Smooth muscle cell (in vitro differentiated cells): ENCODE results near the gene MROH8. TPM values are rescaled to one million over a fixed set of nuclear protein-coding genes. Genes with fewer than 3 reads are reported as not detected.

ENCODE experiments used
- DNase-seq: peaks from one replicate; lab custom pipeline; 2025; ENCODE audit not compliant: unreplicated experiment; lab: John Stamatoyannopoulos, UW
- H2AFZ ChIP-seq: fragments of 200-600 bp; sonication (generic); 2 replicates; pipeline ENCODE4 v1.6.0; 2016; ENCODE audit warnings: antibody characterized with exemption, low read depth, mild to moderate bottlenecking
- H3F3A ChIP-seq: fragments of 200-600 bp; sonication (generic); 2 replicates; pipeline ENCODE4 v1.6.0; 2017; ENCODE audit warnings: antibody characterized with exemption, low read depth
- H3K27ac ChIP-seq: fragments of 200-600 bp; sonication (generic); 2 replicates; pipeline ENCODE4 v1.5.1; 2016; ENCODE audit warnings: low read depth, mild to moderate bottlenecking
- H3K27me3 ChIP-seq: fragments of 200-600 bp; sonication (generic); 2 replicates; pipeline ENCODE4 v1.6.1; 2016; ENCODE audit warnings: low read depth, mild to moderate bottlenecking
- H3K36me3 ChIP-seq: fragments of 200-600 bp; sonication (generic); 2 replicates; pipeline ENCODE4 v1.5.1; 2016; ENCODE audit warnings: low read depth
- H3K4me1 ChIP-seq: fragments of 200-600 bp; sonication (generic); 2 replicates; pipeline ENCODE4 v1.5.1; 2016; ENCODE audit warnings: low read depth
- H3K4me2 ChIP-seq: fragments of 200-600 bp; sonication (generic); 2 replicates; pipeline ENCODE4 v1.6.0; 2016; ENCODE audit warnings: mild to moderate bottlenecking
- H3K4me3 ChIP-seq: fragments of 200-600 bp; sonication (generic); 2 replicates; pipeline ENCODE4 v1.5.1; 2016; ENCODE audit warnings: mild to moderate bottlenecking
- H3K79me2 ChIP-seq: fragments of 200-600 bp; sonication (generic); 2 replicates; pipeline ENCODE4 v1.6.0; 2016; ENCODE audit warnings: low read depth, mild to moderate bottlenecking
- H3K9ac ChIP-seq: fragments of 200-600 bp; sonication (generic); 2 replicates; pipeline ENCODE4 v1.6.0; 2016; ENCODE audit warnings: low read depth
- H3K9me3 ChIP-seq: fragments of 200-600 bp; sonication (generic); replicated peaks from 2 replicates; pipeline ENCODE4 v1.5.1; 2016; ENCODE audit warnings: low read depth
- H4K20me1 ChIP-seq: fragments of 200-600 bp; sonication (generic); 2 replicates; pipeline ENCODE4 v1.6.0; 2016; ENCODE audit warnings: low read depth
- WGBS: methylation state at CpG from one replicate; pipeline ENCODE4 v1.1.7; 2016; ENCODE audit warnings: low lambda C conversion rate; 5-methylcytosine and 5-hydroxymethylcytosine counted together
- polyA plus RNA-seq: library from polyadenylated mRNA; unstranded; fragments of >200 nt; fragmentation: Nextera tagmentation; extraction: Ambion mirVana; gene quantifications from 2 replicates; pipeline ENCODE4 v1.2.1, GENCODE V29; 2016
- total RNA-seq: library from RNA; depleted of rRNA; stranded (reverse); fragments of >200 nt; gene quantifications from 2 replicates; pipeline ENCODE4 v1.2.3, GENCODE V29; 2014
- TF ChIP-seq, protein P1 (sequence below): fragments of 200-600 bp; sonication (generic); IDR thresholded peaks from 2 replicates; pipeline ENCODE4 v1.5.1; 2017; ENCODE audit warnings: borderline replicate concordance, mild to moderate bottlenecking, antibody characterized with exemption; ENCODE audit not compliant: insufficient read depth, poor library complexity, severe bottlenecking

MROH8 gene
- total and polyA plus RNA-seq, 2 experiments from 2014 or later, result 0.81 to 1.6 TPM

DNA sequence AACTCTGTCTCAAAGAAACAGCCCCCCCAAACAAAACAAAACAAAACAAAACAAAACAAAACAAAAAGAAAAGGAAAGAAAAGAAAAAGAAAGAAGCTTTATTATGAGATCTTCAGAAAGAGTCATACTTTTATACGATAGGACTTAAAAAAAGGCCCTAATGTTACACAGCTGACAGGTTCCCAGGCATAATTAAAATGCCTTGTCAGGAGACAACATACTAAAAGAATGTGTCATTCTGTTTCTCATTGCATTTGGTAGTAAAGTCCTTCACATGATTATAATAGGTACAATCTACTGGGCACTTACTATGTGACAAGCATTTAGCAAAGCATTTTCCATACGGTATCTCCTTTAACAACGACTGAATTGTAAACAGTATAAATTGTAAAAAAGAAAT, 36.6 kb downstream of the MROH8 start:
- H3F3A ChIP-seq, result no peaks in the 10 kb centered on the region
- H3K9ac ChIP-seq, result no peak overlapping the region
- H3K27ac ChIP-seq, result no peak overlapping the region
- H2AFZ ChIP-seq, result no peak overlapping the region
- no peaks in the 10 kb centered on the region for H3K79me2 ChIP-seq
- H3K27me3 ChIP-seq, result no peaks in the 10 kb centered on the region
- no peak for DNase-seq
- H3K4me2 ChIP-seq, result no peak overlapping the region
- no peak overlapping the region for H3K4me3 ChIP-seq
- 80% methylated on average over 3 of the region's 3 CpGs for WGBS
- H3K9me3 ChIP-seq, result no peaks in the 10 kb centered on the region
- no peaks in the 10 kb centered on the region for H3K4me1 ChIP-seq
- no peaks in the 10 kb centered on the region for H3K36me3 ChIP-seq
- TF ChIP-seq, protein P1, sequence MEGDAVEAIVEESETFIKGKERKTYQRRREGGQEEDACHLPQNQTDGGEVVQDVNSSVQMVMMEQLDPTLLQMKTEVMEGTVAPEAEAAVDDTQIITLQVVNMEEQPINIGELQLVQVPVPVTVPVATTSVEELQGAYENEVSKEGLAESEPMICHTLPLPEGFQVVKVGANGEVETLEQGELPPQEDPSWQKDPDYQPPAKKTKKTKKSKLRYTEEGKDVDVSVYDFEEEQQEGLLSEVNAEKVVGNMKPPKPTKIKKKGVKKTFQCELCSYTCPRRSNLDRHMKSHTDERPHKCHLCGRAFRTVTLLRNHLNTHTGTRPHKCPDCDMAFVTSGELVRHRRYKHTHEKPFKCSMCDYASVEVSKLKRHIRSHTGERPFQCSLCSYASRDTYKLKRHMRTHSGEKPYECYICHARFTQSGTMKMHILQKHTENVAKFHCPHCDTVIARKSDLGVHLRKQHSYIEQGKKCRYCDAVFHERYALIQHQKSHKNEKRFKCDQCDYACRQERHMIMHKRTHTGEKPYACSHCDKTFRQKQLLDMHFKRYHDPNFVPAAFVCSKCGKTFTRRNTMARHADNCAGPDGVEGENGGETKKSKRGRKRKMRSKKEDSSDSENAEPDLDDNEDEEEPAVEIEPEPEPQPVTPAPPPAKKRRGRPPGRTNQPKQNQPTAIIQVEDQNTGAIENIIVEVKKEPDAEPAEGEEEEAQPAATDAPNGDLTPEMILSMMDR, result no peak
- H4K20me1 ChIP-seq, result no peaks in the 10 kb centered on the region

DNA sequence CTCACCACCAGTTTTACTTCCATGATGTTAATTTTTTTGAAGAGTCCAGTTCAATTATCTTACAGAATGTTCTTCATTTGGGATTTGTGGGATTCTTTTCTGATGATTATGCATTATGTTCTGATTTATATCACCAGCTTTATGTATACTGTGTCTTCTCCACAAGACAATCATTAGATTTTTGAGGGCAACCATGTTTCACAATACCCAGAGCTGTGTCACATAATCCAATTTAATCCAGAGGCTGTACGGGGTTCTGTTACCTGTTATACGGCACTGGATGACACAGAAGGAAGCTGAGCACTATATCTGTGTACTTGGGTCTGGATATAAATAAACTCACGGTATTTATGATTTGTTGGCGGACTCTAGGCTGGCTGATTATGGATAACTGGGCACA, 41.8 kb downstream of the MROH8 start:
- Histone ChIP-seq H3K36me3 (no peaks in the 10 kb centered on the region), H4K20me1 (no peaks in the 10 kb centered on the region), H3K9ac (no peak overlapping the region), H3K4me2 (no peak overlapping the region), H3K4me3 (no peak overlapping the region), H3K79me2 (no peaks in the 10 kb centered on the region), H3K27me3 (peaks cover 3% of the 10 kb centered on the region), H3K9me3 (no peaks in the 10 kb centered on the region), H2AFZ (no peak overlapping the region), H3K27ac (no peak overlapping the region), H3K4me1 (no peaks in the 10 kb centered on the region), H3F3A (no peaks in the 10 kb centered on the region)
- DNase-seq, result no peak
- TF ChIP-seq, protein P1, result no peak
- WGBS, result 92% methylated on average over 4 of the region's 4 CpGs

DNA sequence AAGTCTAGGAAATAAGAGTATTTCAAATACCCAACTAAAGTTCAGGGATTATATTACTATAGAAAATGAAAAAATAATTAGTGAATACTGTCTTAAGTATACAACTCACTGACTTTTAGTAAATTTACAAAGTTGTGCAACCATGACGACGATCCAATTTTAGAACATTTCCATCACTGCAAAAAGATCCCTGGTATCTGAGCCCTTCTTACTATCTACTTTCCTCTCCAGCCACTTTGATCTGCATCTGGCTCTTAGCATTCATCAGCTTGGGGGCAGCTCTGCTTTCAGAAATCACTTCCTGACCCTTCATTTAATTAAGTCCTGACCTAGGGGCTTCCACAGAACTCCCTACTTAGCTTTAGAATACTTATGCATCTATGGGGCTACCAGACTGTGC, 45.4 kb downstream of the MROH8 start:
- Histone ChIP-seq H4K20me1 (no peaks in the 10 kb centered on the region), H3K9me3 (no peaks in the 10 kb centered on the region), H3K4me2 (no peak overlapping the region), H3K4me1 (no peaks in the 10 kb centered on the region), H3K27me3 (peaks cover 3% of the 10 kb centered on the region), H2AFZ (no peak overlapping the region), H3K27ac (no peak overlapping the region), H3K36me3 (no peaks in the 10 kb centered on the region), H3K79me2 (no peaks in the 10 kb centered on the region), H3K9ac (no peak overlapping the region), H3K4me3 (no peak overlapping the region), H3F3A (no peaks in the 10 kb centered on the region)
- DNase-seq, result no peak
- whole genome bisulfite sequencing, result 84% methylated on average over 2 of the region's 2 CpGs
- TF ChIP-seq, protein P1, result no peak

DNA sequence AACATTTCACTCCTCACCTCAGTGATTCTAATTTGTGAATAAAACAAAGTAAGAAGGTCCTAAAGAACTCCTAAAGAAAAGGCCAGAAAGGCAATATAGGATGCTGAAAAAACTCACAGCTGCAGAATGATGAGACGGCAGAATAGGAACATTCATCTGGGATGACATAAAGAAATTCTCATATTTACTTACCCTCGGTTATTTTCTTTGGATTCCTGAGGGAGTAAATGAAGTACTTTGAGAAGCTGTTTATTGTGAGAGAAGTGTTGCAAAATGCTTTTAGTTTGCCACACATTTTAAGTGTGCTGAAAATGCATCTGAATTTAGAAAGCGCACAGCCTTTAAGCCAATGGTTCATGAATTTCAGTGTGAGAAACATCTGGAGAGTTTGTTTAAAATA, 47.9 kb downstream of the MROH8 start:
- no peaks in the 10 kb centered on the region for H3K4me1 ChIP-seq
- H3K9ac ChIP-seq, result no peak overlapping the region
- H3K27me3 ChIP-seq, result peaks cover 3% of the 10 kb centered on the region
- TF ChIP-seq, protein P1, result no peak
- no peak overlapping the region for H3K4me3 ChIP-seq
- H3K4me2 ChIP-seq, result no peak overlapping the region
- H3K27ac ChIP-seq, result no peak overlapping the region
- H3K9me3 ChIP-seq, result no peaks in the 10 kb centered on the region
- H3K79me2 ChIP-seq, result no peaks in the 10 kb centered on the region
- no peaks in the 10 kb centered on the region for H4K20me1 ChIP-seq
- 93% methylated on average over 3 of the region's 3 CpGs for WGBS
- H3K36me3 ChIP-seq, result no peaks in the 10 kb centered on the region
- no peak overlapping the region for H2AFZ ChIP-seq
- DNase-seq, result no peak
- no peaks in the 10 kb centered on the region for H3F3A ChIP-seq
